ENCODE data around the gene PRPF39. TPM values are rescaled to one million over a fixed set of nuclear protein-coding genes. Genes with fewer than 3 reads are reported as not detected.

Gene PRPF39
- total RNA-seq, 1 donor from 2014 or later: 43.2 TPM

DNA sequence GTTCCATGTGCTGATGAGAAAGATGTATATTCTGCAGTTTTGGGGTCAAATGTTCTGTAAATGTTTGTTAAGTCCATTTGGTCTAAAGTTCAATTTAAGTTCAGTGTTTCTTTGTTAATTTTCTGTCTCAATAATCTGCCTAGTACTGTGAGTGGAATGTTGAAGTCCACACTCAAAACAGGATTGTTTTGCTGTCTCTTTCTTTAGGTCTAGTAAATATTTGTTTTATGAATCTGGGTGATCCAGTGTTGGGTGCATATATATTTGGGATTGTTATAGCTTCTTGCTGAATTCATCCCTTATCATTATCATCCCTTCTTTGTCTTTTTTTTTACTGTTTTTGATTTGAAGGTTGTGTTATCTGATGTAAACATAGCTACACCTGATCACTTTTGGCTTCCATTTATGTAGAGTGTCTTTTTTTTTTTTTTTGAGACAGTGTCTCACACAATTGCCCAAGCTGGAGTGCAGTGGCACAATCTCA is 26.0 kb upstream of the PRPF39 start:
- Histone ChIP-seq H3K4me3 (no peak overlapping the region), H3K4me1 (no peaks in the 10 kb centered on the region), H3K36me3 (peaks cover 7 to 27% of the 10 kb centered on the region in 2 donors), H3K9me3 (peaks cover 0 to 12% of the 10 kb centered on the region in 2 donors), H3K27me3 (no peaks in the 10 kb centered on the region), H3K27ac (no peak overlapping the region)
- intact Hi-C loops (cut with DNase I): no loop called here
- DNase-seq (ENCODE audit: low spot score in 2 of 2): no peak
- TF ChIP-seq, protein P1, sequence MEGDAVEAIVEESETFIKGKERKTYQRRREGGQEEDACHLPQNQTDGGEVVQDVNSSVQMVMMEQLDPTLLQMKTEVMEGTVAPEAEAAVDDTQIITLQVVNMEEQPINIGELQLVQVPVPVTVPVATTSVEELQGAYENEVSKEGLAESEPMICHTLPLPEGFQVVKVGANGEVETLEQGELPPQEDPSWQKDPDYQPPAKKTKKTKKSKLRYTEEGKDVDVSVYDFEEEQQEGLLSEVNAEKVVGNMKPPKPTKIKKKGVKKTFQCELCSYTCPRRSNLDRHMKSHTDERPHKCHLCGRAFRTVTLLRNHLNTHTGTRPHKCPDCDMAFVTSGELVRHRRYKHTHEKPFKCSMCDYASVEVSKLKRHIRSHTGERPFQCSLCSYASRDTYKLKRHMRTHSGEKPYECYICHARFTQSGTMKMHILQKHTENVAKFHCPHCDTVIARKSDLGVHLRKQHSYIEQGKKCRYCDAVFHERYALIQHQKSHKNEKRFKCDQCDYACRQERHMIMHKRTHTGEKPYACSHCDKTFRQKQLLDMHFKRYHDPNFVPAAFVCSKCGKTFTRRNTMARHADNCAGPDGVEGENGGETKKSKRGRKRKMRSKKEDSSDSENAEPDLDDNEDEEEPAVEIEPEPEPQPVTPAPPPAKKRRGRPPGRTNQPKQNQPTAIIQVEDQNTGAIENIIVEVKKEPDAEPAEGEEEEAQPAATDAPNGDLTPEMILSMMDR (IDR thresholded peaks at IDR 0.05): no peak

DNA sequence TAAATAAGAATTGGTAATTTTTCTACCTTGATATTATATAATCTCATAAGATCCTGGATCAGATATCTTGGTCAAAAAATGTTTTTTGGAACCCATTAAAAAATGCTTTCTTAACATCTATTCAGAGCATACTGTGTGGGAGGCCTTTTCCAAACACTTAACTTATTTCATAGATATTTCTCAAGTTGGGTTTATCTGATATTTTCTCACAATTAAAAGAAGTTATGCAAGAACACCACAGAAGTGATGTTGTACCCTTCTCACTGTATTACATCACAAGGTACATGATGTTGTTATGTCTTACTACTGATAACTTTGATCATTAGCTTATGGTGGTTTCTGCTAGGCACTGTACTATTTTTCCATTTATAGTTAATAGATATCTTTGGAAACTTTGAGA is 23.4 kb upstream of the PRPF39 start:
- intact Hi-C loops (cut with DNase I): no loop called here

DNA sequence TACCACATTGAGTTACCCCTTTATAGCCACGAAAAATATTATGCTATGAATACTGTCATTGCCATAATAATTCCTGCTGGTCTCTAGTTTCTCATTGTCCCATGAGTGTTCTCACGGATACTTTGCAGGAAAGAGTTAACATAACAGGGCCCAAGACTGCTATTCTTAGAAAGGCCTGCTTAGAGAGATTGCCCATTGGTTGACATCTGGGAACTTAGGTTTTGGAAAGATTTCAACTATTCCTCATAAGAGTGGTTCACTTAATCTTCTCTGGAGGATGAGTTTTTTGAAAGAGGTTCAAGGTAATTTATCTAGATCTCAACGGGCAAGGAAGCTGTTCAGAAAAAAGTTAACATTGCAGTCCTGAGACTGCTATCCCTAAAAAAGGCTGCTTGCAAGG is 18.4 kb upstream of the PRPF39 start:
- DNase-seq (ENCODE audit: low spot score in 2 of 2): no peak
- Histone ChIP-seq H3K9me3 (no peaks in the 10 kb centered on the region), H3K27me3 (no peaks in the 10 kb centered on the region), H3K4me1 (no peaks in the 10 kb centered on the region), H3K27ac (no peak overlapping the region), H3K4me3 (no peak overlapping the region), H3K36me3 (peaks cover 5 to 13% of the 10 kb centered on the region in 2 donors)
- TF ChIP-seq, protein P1 (IDR thresholded peaks at IDR 0.05): no peak
- intact Hi-C loops (cut with DNase I): no loop called here

More for the DNA sequence above, 23.4 kb upstream of the PRPF39 start:
- DNase-seq (ENCODE audit: low spot score in 2 of 2): no peak
- no peak overlapping the region for H3K4me3 ChIP-seq
- peaks cover 0 to 10% of the 10 kb centered on the region in 2 donors for H3K36me3 ChIP-seq
- TF ChIP-seq, protein P1 (IDR thresholded peaks at IDR 0.05): no peak
- no peaks in the 10 kb centered on the region for H3K4me1 ChIP-seq
- no peaks in the 10 kb centered on the region for H3K27me3 ChIP-seq
- no peak overlapping the region for H3K27ac ChIP-seq
- peaks cover 0 to 12% of the 10 kb centered on the region in 2 donors for H3K9me3 ChIP-seq

- Histone ChIP-seq H3K4me1 (no peaks in the 10 kb centered on the region), H3K4me3 (no peak overlapping the region), H3K36me3 (peaks cover 5 to 13% of the 10 kb centered on the region in 2 donors), H3K9me3 (no peaks in the 10 kb centered on the region), H3K27ac (no peak overlapping the region), H3K27me3 (no peaks in the 10 kb centered on the region)
- intact Hi-C loops (cut with DNase I): no loop called here
- DNase-seq (ENCODE audit: low spot score in 2 of 2): no peak
- TF ChIP-seq, protein P1 (IDR thresholded peaks at IDR 0.05): no peak
These were observed 18.0 kb upstream of the PRPF39 start for GRCh38 chr14:45065956-45066355.

- no peak overlapping the region for H3K4me3 ChIP-seq
- intact Hi-C loops (cut with DNase I): no loop called here
- TF ChIP-seq, protein P1 (IDR thresholded peaks at IDR 0.05): no peak
- H3K9me3 ChIP-seq: no peaks in the 10 kb centered on the region
- no peaks in the 10 kb centered on the region for H3K27me3 ChIP-seq
- H3K4me1 ChIP-seq: no peaks in the 10 kb centered on the region
- peaks cover 5 to 17% of the 10 kb centered on the region in 2 donors for H3K36me3 ChIP-seq
- no peak overlapping the region for H3K27ac ChIP-seq
- DNase-seq (ENCODE audit: low spot score in 2 of 2): no peak
These were observed 17.2 kb upstream of the PRPF39 start for GRCh38 chr14:45066667-45067066.

DNA sequence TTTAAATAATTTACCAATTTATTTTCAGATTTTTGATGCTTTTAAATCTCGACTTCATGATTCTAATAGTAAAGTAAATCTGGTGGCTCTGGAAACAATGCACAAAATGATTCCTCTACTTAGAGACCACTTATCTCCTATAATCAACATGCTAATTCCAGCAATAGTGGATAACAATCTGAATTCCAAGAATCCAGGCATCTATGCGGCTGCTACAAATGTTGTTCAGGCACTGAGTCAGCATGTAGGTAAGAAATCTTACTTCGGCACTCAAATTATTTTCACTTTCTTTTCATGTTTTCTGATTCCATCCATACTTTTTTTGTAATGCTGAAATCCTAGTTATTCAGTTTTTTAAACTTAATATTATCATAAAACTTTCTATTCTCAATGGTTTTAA is 15.5 kb upstream of the PRPF39 start:
- no peak overlapping the region for H3K27ac ChIP-seq
- no peaks in the 10 kb centered on the region for H3K4me1 ChIP-seq
- peaks cover 5 to 23% of the 10 kb centered on the region in 2 donors for H3K36me3 ChIP-seq
- TF ChIP-seq, protein P1 (IDR thresholded peaks at IDR 0.05): no peak
- no peaks in the 10 kb centered on the region for H3K9me3 ChIP-seq
- intact Hi-C loops (cut with DNase I): no loop called here
- no peaks in the 10 kb centered on the region for H3K27me3 ChIP-seq
- H3K4me3 ChIP-seq: no peak overlapping the region
- DNase-seq (ENCODE audit: low spot score in 2 of 2): no peak

Data from ascending aorta (tissue), 2 donors.